GM21447 (cell line): ENCODE results near the gene ZNF48.

Experiments
- ATAC-seq: cut with Tn5 transposase; IDR thresholded peaks from one replicate; pipeline ENCODE4 v1.9.1; 2021; ENCODE audit not compliant: unreplicated experiment

ZNF48 gene

DNA sequence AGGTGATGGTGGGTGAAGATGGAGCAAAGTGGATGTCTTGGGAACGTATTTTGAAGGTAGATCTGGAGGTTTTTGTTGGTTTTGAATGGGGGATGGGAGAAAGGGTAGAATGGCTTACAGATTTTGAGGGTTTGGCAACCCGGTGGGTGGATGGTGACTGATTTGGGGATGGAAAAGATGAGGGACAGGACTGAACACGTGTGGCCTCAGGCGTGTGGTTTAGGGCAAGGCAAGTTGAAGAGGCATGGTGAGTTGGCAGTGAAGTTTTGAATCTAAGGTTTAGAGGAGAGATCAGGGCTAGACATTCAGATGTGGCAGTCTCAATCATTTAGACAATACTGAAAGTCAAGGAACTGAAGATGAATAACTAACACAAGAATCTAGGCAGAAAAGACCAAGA is 39.6 kb downstream of the ZNF48 start:
- no peak for ATAC-seq

- no peak for ATAC-seq
Observed at GRCh38 chr16:30437511-30438046, 42.4 kb downstream of the ZNF48 start.

GRCh38 chr16:30438835-30439234 is 43.6 kb downstream of the ZNF48 start:
- no peak for ATAC-seq

DNA sequence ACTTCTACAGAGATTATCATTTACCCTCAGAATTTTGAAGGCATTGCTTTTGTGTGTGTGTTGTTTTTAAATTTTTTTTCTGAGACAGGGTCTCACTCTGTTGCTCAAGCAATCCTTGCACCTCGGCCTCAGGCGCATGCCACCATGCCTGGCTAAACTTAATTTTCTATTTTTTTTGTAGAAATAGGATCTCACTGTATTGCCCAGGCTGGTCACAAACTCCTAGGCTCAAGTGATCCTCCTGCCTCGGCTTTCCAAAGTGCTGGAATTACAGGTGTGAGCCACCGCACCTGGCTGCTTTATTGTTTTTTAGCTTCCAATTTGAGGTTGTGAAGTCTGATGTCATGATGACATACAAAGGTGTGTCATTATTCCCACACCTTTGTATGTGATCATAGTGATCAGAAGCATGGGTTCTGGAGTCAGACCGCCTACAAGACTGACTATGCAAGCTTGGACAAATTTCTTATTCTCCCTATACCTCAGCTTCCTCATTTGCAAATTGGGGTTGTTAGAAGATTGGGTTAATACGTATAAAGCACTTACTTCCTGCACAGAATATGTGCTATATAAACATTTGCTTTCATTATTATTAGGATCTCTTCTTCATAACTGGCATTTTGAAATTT is 44.6 kb downstream of the ZNF48 start:
- no peak for ATAC-seq

DNA sequence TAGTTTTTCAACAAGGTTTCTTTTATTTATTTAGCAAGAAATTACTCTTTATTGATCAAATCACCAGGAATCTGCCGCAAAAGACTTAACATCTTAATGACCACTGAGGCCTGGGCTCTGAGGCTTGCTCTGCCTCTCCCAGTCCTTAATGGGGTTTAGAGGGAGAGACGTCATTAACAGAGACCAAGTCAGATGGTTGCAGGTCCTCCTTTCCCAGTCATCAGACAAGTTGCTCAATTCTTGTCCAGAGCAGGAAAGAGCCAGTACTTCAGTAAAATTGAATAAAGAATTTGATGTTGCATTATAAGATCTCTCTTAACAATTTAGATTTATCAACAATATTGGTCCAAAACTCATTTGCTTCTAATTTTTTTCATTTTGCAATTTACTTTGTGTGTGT is 48.4 kb downstream of the ZNF48 start:
- ATAC-seq: no peak

GRCh38 chr16:30444231-30445148 is 49.3 kb downstream of the ZNF48 start:
- no peak for ATAC-seq

DNA sequence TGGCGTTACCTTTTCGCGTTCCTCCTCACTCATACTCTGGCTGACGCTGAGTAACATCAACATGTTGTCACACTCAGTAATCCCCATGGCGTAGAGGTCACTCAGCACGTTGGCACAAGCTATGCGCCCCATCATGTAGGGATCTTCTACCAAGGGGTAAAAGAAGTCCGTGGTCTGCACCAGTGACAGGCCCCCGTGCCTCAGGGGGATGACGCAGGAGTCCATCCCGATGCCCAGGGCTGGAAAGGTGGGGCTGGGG is 49.9 kb downstream of the ZNF48 start:
- no peak for ATAC-seq

DNA sequence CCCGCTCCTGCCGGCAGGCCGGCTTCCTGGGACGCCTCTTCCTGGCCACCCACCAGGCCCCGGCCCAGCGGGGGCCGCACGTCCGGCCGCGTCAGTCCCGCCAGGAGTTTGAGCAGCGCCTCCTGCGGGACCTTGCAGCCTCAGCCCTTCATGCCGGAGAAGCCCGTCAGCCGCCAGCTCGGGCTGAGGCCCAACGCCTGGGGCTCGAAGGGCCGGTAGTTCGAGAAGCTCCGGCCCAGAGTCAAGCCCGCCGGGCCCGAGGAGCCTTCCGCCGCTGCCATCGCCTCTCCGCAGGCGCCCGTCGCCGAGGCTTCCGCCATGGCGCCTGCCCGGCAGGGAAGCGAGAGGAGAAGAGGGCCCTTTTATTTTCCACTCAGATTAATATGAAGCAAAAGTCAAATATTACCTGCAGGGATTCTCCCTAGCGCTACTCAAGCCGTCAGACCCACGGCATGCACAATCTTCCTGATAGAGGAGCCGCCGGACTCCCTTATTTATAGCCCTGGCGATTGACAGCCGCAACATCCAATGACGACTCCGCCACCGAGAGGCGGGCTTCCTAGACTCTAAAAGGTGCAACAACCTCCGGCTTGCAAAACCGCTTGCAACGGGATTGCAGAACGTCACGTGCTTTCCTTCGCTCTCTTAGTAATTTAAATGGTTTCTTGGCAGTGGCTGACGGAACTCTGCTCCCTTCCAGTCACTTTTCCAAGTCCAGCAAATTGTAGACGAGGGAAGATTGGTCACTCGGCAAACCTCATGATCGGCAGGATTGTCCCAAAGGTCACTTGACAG is 50.4 kb downstream of the ZNF48 start, which contains the start of gene SEPHS2:
SEPHS2 (minus strand) TSS at position 467 of the 795 bp plus-strand sequence; CDS start at position 320, 147 bp downstream.
- peak; percentile 89 for ATAC-seq

DNA sequence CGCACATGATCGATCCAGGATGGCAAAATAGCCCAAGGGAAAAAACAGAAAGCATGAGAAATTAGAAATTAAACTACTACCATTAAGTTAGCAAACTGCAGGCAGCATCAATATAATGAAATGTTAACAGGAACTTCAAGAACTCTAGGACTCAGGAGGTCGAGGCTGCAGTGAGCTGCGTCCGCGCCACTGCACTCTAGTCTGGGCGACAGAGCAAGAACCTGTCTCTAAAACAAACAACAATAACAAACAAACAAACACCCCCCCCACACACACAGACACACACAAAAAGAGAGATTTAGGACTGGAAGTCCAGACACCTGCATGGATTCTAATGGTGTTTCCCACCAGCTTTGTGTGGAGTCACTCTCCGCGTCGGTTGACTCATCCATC is 51.0 kb downstream of the ZNF48 start:
- ATAC-seq: no peak

GRCh38 chr16:30447512-30448226 is 52.4 kb downstream of the ZNF48 start:
- no peak for ATAC-seq

GRCh38 chr16:30449116-30449435 is 53.9 kb downstream of the ZNF48 start:
- ATAC-seq: no peak
